Mesodermal cell (in vitro differentiated cells): ENCODE measurements around the gene FKBP10.

ENCODE experiments used
- H3K27ac ChIP-seq: 2 replicates; pipeline ENCODE4 v1.7.0; 2013; ENCODE audit warnings: mild to moderate bottlenecking, low read depth, low read length, moderate library complexity; ENCODE audit not compliant: severe bottlenecking
- H3K36me3 ChIP-seq: 2 replicates; pipeline ENCODE4 v1.7.1; 2013; ENCODE audit warnings: mild to moderate bottlenecking, low read length, moderate library complexity; ENCODE audit not compliant: control insufficient read depth, insufficient read depth
- H3K4me1 ChIP-seq: one replicate; pipeline ENCODE4 v1.7.1; 2013; ENCODE audit warnings: mild to moderate bottlenecking, low read length; ENCODE audit not compliant: insufficient read depth, control insufficient read depth, poor library complexity, severe bottlenecking
- H3K4me3 ChIP-seq: 2 replicates; pipeline ENCODE4 v1.7.0; 2013; ENCODE audit warnings: low read length, control low read depth, mild to moderate bottlenecking; ENCODE audit not compliant: insufficient read depth, poor library complexity, severe bottlenecking; ENCODE audit errors: extremely low read depth
- H3K9me3 ChIP-seq: 2 replicates; pipeline ENCODE4 v1.7.1; 2013; ENCODE audit warnings: mild to moderate bottlenecking, low read length, moderate library complexity; ENCODE audit not compliant: control insufficient read depth
- WGBS, 2 experiments: methylation state at CpG; one replicate each; pipeline ENCODE4 v1.1.5; 2013; ENCODE audit warnings: missing lambda C conversion rate in 2 of 2; ENCODE audit not compliant: insufficient coverage in 2 of 2; 5-methylcytosine and 5-hydroxymethylcytosine counted together

Gene FKBP10

DNA sequence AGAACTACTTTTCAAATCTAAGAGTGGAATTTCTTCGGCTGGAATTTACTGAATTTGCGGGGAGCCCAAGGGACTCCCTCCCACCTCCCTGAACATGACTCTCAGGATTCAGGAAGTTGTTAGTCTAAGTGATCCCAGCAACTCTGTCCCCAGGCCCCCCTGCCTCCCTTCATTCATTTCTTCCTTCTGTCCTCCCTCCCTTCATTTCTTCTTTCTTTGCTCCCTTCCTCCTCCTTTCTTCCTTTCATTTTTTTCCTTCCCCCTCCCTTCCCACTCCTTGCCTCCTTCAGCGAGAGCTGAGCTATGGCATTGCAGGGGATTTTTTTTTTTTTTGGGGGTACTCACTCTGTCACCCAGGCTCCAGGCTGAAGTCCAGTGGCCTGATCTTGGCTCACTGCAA is 15.4 kb upstream of the FKBP10 start:
- Histone ChIP-seq H3K27ac (no peak overlapping the region), H3K4me1 (peaks cover 34% of the 10 kb centered on the region), H3K4me3 (no peak overlapping the region), H3K36me3 (peaks cover under 1% of the 10 kb centered on the region), H3K9me3 (no peaks in the 10 kb centered on the region)
- WGBS, 2 experiments: 94 to 100% methylated on average over 2 of the region's 3 CpGs

DNA sequence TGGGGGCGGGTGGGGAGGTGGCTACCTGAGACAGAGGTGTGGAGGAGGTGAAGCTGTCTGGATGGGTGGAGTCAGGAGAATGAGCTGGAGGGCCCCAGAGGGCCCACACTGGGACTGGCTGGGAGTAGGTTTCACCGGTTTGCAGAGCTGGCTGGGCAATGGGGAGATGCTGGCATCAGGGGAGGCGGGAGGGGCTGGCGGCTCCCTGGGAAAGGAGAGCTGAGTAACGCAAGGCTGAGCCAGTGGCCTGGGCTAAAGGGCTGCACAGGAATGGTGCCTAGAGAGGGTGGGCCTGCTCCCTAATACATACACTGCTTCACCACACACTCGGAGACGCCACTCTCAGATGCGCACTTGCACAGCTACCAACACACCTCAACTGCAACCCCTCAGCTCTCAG is 13.4 kb upstream of the FKBP10 start:
- Histone ChIP-seq H3K9me3 (no peaks in the 10 kb centered on the region), H3K4me1 (peaks cover 21% of the 10 kb centered on the region), H3K4me3 (no peak overlapping the region), H3K27ac (no peak overlapping the region), H3K36me3 (peaks cover 7% of the 10 kb centered on the region)
- 91 to 94% methylated on average over 4 to 7 of the region's 8 CpGs for WGBS, 2 experiments

DNA sequence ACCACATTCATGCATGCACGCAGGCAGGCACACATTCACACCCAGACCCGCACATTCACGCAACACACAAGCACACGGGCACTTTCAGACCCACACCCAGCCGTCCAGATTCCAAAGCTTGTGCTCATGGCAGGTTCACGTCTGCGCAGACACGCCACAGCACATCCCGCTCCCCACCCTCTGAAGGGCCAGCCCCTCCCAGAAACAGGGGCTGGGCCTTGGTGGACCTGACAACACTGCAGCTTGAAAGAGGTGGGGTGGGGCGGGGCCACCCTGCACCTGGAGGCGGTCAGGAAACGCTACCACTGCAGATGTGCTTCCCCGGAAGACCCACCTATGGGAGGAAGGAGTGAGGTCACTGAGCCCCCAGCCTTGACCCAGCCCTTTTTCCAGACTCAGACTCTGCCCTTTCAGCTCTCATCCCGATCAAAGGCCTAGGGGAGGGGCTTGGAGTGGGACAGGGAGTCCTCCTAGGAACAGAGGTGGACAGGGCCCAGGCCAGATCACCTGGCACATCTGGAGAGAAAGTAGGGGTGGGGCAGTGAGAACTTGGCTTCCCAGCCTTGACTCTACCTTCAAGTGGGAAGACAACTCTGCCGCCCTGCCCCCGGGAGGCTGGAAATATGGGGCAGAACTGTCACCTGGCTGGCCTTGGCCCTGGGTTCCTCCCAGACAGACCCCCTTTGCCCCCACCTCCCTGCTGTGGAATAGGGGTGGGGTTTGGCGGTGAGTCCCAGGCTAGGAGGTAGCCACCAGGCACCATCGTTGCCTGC is 12.0 kb upstream of the FKBP10 start:
- Histone ChIP-seq H3K9me3 (no peaks in the 10 kb centered on the region), H3K36me3 (peaks cover 14% of the 10 kb centered on the region), H3K27ac (peak overlapping the region; percentile 59), H3K4me3 (no peak overlapping the region), H3K4me1 (peaks cover 11% of the 10 kb centered on the region)
- 46 to 51% methylated on average over 5 to 15 of the region's 18 CpGs for WGBS, 2 experiments

DNA sequence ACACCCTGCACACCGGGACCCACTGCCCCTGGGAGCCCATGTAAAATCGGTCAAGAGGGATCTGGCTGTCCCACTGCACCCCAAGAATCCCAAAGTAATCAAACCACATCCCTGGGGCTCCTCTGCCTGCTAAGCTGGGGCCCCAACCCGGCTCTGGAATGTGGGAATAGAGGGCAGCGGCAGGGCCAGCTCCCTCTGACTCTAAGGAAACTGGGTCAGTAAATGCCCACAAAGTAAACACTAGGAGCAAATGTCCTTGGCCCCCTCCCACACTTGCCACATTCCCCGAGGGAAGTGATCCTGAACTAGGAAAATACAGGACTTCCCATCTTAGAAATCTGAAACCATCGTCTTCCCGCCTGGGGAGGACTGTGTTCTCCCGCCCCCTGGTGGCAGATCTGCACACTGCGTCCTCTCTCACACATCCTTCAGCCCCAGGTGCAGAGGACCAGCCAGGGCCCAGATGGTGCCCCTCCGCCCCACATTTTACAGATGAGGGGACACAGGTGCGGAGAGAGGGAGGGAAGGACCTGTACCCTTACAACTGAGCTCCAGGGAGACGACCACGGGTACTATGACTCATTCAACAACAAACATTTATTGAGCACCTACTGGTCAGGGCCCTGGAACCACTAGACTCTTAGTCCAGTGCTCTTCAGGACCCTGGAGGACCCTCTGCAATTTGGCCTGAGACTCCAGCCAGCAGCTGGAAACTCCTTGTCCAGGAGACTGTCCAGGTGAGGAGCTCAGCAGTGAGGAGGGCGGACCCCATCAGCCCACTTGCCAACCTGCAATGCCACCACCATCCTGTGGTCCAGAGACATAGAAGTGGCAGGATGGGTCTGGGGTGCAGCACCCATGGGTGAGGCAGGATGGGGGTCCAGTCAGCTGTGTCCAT is 11.2 kb upstream of the FKBP10 start:
- peaks cover 21% of the 10 kb centered on the region for H3K36me3 ChIP-seq
- H3K27ac ChIP-seq: peak overlapping the region; percentile 59
- 24% methylated on average over 8 to 10 of the region's 14 CpGs for WGBS, 2 experiments
- peaks cover 11% of the 10 kb centered on the region for H3K4me1 ChIP-seq
- H3K9me3 ChIP-seq: no peaks in the 10 kb centered on the region
- no peak overlapping the region for H3K4me3 ChIP-seq

DNA sequence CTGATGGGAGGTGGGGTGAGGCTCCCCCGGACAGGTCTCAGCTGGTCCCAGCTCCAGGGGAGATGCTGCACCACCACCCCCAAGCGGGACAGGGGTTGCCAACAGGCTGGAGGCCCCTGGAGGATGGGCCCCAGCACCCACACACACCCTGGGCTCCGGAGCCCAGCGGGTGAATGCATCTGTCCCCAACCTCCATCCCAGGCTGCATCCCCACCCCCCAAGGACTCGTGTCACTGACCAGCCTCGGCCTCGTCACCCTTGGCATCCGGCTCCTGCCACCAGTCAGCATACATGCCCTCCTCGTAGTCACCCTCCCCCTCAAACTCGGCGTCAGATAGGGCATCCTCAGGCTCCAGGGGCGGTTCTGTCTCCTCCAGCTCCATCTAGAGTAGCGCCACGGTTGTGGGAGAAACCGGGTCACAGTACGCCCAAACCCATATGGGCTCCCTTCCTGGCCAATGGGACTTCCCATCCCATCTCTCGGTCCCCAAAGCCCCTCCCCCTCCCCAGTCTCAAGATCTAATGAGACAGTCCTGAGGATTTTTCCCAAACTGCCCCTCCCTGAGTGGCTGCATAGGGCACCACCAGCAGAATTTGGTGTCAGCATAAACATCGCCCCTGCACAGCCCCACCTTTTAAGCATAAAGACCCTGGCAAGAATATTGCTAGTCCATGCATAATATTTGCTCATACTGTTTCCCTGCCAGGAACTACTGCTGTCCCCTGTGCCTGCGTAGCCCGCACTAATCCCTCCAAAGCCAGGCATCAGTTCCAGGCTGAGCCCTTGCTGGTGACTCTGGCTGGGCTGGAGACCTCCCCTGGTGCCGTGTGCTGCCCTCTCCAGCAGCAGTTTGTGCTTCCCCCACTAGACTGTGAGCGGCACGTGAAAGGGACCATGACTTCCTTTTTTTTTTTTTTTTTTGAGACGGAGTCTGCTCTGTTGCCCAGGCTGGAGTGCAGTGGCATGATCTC is 9.5 kb upstream of the FKBP10 start:
- Histone ChIP-seq H3K4me1 (peaks cover 11% of the 10 kb centered on the region), H3K27ac (no peak overlapping the region), H3K4me3 (no peak overlapping the region), H3K9me3 (no peaks in the 10 kb centered on the region), H3K36me3 (peaks cover 24% of the 10 kb centered on the region)
- WGBS, 2 experiments: 84 to 87% methylated on average over 20 to 22 of the region's 24 CpGs

DNA sequence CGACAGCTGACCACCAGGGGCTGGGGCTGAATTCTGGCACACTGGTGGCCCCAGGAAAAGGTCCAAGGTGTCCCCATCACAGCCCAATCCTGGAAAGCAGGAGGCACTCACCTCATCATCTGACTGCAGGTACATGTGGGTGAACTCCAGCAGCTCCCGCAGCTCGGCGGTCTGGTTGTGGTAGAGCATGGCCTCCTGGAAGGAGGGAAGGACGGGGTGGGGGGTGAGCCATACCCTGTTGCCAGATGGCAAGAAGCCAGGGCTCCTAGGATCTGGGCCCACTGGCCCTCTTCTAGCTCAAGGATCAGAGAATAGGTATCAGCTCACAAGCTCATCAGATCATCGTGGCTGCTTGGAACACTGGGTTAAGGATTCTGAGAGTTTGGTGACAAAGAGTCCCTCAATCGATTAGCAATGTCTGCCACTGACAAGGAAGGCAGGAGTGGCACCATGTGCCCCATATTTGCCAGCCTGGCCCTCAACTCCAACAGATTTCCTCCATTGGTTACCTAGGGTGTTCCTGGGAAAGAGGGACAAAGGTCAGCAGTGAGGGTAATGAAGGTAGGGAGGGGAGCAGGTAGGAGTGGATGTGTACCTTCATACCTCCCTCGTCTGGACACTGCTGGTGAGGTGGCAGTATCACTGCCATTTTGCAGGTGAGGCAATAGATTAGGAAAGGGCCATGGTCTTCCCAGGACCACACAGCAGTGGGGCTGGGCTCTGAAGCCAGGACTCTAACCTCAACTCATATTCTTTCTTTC is 5.9 kb upstream of the FKBP10 start:
- Histone ChIP-seq H3K4me1 (no peaks in the 10 kb centered on the region), H3K4me3 (no peak overlapping the region), H3K27ac (no peak overlapping the region), H3K36me3 (peaks cover 43% of the 10 kb centered on the region), H3K9me3 (no peaks in the 10 kb centered on the region)
- 88 to 94% methylated on average over 7 to 8 of the region's 8 CpGs for WGBS, 2 experiments

DNA sequence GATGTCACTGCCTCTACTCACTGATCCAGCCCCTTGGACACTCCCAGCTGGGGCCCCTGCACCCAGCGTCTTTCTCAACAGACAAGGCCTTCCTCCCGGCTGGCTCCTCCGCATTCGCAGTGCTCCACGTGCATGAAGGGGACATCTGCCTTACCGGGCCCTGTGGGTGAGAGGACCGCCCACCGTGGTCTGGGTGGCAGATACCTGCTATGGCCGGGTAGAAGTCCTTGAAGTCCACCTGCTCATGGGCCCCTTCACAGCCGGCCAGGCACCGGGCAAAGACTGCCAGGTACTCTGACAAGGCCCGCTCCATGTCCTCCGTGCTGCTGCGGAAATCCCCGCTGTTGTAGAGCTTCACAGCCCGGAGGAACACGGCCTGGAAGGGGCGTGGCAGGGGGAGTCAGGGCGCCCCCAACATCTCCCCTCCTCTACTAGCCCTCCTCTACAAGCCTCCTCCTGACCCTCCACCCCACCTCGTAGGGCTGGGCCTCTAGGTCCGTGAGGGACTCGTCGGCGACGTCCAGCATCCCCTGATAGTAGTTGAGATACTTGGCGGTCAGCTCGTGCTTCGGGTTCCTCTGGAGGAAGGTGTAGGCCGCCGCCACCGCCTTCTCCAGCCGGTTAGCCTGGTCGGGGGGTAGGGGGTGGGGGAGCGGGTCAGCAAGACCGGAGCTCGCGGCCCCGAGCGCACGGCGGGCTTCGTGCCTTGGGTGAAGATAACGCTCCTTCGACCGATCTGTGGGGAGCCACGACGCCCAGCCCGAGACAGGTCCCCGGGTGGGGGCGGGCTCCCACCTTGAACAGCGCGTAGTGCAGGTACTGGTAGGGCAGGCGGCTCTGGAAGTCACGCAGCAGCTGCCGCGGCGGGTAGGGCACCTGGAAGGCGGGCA is 1.9 kb upstream of the FKBP10 start:
- WGBS, 2 experiments: 26 to 39% methylated on average over 35 to 52 of the region's 58 CpGs
- H3K4me3 ChIP-seq: peak overlapping the region; percentile 86
- H3K4me1 ChIP-seq: peaks cover 9% of the 10 kb centered on the region
- H3K27ac ChIP-seq: peak overlapping the region; percentile 89
- peaks cover 33% of the 10 kb centered on the region for H3K36me3 ChIP-seq
- no peaks in the 10 kb centered on the region for H3K9me3 ChIP-seq

DNA sequence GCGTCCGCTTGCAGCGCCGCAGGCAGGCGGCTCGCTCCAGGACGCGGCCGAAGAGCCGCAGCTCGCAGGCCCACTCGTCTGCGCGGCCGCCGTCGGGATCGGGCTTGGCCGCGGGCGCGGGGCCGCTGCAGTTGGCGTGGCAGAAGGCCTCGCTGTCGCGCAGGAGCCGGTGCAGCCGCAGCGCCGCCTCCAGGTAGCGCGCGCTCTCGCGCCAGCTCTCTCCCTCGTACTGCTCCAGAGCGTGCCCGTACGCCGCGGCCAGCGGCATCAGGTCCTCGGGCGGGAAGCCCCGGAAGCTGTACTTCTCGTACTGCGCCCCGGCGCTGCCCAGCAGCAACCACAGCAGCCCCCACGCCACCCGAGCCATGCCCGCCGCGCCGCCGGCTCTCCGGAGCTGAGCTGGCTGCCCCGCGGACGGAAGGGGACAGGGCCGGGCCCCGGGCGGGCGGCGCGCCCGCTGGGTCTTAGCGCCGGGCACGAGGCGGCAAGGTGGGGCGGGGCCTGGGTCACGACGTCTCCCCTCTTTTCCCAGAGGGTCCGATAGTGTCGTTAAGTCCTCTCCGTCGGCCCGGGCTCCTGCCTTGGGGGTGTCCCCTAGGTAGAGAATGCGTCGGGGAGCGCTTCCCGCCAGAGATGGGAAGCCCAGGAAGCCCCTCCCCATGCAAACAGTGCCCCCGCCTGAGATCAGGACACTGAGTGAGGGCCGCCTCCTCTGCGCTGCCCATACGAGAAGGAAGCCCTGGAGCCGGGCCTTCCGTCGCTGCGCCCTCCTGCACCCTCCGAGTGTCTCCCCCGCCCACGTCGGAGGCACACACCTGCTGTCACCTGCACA is 1.0 kb upstream of the FKBP10 start, which contains the start of gene P3H4:
TSS of gene P3H4 (minus strand) at position 401 of the 832 bp plus-strand sequence. CDS start at position 367, 34 bp downstream.
- Histone ChIP-seq H3K27ac (peak within 1 kb of the TSS; percentile 89), H3K4me3 (peak within 1 kb of the TSS; percentile 86), H3K9me3 (no peaks in the 10 kb centered on the region), H3K36me3 (peaks cover 30% of the 10 kb centered on the region), H3K4me1 (peaks cover 9% of the 10 kb centered on the region)
- 0% methylated on average over 79 to 81 of the region's 96 CpGs for WGBS, 2 experiments
